Measurements from ENCODE around the gene KIF2A. TPM values are rescaled to one million over a fixed set of nuclear protein-coding genes. Genes with fewer than 3 reads are reported as not detected.

KIF2A gene
- 57.3 and 70.3 TPM in 2 replicates for polyA plus RNA-seq (2014; cell fraction: cytosol; rRNA removed)
- 38.8 and 78.1 TPM in 2 replicates for polyA plus RNA-seq (2014; cell fraction: nucleus; rRNA removed)

DNA sequence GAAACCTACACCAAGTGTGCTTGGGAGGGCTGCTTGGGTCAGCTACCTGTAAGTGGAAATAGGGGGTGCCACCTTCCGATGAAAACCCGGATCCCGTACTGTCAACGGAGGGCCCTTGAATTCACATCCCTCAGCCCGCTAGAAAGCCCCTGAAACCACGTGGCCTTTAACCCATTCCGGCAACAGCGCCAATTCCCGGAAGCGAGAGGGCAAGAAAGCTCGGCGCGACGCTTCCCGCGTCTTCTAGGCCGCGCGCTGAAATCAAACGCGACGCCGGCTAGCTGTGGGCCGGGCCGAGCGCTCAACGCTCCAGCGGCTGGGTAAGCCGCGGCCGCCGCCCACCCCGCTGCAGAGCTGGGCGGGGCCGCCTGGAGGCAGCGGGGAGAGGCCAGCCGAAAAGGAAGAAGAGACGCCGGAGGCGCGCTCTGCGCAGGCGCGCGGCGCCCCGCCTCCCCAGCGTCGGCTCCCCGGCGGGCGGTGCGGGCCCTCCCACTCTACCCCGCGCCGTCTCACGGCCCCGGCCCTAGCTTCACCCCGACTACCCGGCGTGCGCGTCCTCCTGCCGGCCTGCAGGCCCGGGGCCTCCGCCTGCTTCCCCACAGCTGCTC is at the start of gene KIF2A:
TSS of gene KIF2A (plus strand) at position 492 of the 608 bp plus-strand sequence. CDS start 267 bp downstream, outside the sequence.
- peak; percentile 95 for DNase-seq (ENCODE audit: low spot score)

DNA sequence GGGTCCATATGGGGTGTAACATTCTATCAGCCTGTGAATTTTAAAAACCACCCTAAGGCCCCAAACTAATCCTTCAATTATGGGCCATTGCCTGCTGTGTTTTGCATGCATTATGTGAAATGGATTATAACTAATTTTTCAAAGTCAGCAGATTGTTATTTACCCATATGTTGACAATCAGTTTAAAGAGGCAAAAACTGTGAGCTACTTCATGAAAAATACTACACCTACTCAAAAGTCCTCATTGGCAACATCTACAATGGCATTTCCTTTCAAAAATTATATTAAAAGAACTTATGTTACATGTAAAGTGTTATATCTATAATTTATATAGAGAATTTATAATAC is 49.0 kb upstream of the KIF2A start:
- no peak for DNase-seq (ENCODE audit: low spot score)

DNA sequence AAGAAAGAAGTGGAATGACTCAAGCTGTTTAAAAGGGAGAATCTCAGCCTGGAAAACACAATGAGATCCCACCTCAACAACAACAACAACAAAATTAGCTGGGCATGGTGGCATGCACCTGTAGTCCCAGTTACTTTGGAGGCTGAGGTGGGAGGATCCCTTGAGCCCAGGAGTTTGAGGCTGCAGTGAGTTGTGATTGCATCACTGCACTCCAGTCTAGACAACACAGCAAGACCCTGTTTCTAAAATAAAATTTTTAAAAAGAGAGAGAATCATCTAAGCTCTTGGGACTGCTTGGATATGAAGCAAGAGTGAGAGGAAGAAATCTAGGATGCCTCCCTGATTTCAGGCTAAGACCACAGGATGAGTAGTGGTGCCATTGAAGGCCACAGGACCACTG is 47.4 kb upstream of the KIF2A start:
- no peak for DNase-seq (ENCODE audit: low spot score)

DNA sequence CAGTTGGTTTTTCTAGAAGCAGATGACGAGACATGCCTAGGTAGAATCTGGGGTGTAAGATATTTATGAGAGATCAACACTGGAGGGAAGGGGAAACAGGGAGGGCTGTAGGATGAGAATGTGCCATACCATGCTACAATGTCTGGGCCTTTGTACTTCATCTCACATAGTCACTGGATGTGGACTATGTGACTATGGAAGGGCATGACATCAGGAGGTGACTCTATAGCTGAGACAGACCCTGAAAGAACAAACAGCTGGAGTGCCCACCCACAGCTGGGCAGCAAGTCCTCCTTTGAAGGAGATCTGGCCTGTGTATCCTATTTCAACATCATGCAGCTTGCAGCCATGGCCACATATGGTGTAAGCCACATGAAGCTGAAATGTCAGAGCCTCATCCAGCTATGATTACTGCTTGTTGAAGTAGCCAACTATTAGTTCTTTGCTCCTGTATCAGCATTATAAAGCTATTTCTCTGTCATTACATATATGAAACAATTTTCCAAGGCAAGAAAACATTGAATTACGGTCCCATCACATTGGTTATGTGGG is 46.2 kb upstream of the KIF2A start:
- no peak for DNase-seq (ENCODE audit: low spot score)

DNA sequence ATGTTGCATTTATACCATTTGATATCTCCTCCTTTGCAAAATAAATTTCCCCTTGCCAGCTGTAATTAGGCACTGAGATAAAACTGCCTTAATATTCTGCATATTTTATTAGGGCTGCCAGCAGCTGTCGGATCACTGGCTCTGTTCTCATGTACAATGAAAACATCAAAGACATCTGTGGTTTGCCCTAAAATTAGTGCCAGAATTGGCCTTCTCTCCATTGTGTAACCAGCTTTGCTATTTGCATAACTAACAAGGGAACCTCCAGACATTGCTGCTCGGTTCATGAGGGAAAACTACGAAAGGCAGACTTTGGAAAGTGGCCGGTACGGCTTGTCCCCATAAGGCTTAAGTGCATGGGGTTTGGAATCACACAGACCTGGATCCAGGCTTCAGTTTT is 45.5 kb upstream of the KIF2A start:
- no peak for DNase-seq (ENCODE audit: low spot score)

DNA sequence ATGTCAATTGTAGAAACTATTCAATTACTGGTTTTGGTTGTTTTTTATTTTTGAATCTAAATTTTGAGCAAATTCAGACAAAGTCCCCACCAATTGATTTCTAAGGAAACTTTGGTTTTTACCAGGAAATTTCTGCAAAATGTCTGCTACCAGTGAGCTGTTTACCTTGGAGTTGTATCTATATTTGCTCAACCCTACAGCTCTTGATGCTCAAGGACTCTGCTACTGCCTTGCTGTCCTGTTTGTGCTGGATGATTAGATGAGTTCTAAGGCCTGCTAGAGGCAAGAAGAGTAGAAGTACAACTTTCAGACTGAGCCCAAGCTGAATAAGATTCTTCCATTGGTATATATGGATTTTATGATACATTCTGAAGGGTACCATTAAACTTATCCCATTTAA is 42.6 kb upstream of the KIF2A start:
- no peak for DNase-seq (ENCODE audit: low spot score)

DNA sequence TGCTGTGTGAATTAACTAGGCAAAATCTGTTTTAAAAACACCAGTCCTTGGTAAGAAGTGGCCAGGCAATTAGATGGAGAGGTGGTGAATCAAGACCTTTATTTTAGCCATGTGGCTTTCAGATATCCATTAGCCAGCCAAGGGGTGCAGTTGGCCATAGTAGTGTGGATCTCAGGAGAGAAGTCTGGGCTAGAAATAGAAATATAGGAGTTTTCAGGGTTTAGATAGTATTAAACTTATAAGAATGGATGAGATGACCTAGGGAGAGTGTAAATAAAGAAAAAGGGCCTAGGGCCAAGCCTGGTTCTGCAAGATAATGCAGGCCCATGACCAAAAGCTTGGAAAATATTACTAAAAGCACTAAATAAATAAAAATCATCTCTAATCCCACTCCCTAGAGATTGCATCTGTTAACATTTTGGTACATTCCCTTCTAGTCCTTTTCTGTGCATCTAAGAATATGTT is 40.3 kb upstream of the KIF2A start:
- DNase-seq (ENCODE audit: low spot score) = no peak

DNA sequence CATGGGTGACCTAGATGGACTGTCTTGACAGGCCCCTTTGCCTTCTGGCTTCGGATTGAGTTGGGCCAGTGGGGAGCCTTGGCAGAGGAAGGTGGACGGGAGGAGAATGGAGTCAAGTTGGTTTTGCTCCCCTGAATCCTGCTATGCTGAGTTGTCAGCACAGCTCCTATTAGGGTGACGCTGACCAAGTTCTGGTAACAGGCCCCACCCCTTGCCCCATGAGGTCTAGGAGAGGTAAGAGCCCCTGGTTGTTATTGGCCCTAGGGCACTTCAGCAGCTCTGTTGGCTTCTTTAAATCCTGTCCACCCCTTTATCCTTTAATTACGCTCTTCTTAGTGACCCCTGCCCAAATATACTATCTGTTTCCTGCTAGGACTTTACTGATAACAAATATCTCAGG is 39.4 kb upstream of the KIF2A start:
- no peak for DNase-seq (ENCODE audit: low spot score)

DNA sequence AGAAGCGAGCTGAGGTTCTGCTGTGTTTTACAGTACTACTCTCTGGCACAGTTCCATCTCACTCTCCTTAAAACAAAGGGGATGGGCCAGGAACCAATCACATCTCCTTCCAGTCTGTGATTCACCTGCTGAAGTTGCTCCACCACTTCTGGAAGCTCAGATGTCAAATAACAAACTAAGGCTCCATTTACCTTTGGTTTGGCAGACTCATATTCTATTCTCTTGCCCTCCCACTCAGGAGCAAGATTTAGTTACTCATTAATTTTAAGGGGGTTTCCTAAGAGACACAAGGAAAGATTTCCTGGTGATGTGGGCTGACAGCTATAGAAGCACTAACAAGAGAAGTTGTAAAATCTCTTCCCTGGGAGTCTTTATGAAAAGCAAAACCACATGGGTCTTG is 37.8 kb upstream of the KIF2A start:
- no peak for DNase-seq (ENCODE audit: low spot score)

DNA sequence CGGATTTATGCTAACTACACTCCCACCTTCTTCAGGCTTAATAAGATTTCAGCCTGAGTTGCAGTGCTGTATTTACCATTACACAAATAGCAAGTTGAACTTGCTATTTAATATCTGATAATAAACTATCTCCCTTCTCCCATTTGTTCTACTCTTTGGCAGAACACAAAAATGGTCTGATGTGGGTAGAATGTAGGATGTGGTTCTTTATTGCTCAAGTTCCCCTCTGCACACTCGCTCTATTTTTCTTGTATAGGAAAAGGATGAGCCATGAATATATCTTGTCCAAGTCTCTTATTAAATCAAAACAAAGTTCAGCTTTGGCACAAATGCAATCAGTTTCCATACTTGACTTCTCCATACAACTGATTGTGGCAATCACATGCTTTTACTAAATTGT is 37.2 kb upstream of the KIF2A start:
- no peak for DNase-seq (ENCODE audit: low spot score)

DNA sequence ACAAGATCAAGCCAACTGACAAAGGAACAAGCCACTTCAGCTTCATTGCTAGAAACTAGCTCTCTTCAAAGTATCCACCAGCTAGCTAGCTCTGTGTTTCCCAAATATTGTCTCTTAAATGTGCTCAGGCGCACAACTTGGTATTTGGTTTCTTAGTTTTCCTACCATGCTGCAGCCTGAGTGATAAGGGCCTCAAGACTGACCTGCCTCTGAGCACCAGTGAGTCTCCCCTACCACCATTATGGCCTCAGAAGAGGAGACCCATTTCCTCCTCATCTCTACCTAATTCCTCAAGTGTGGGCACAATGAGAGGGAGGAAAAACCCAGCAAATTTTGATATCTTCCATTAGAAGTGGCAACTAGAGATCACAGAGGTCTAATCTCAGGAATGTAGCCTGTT is 34.6 kb upstream of the KIF2A start:
- no peak for DNase-seq (ENCODE audit: low spot score)

DNA sequence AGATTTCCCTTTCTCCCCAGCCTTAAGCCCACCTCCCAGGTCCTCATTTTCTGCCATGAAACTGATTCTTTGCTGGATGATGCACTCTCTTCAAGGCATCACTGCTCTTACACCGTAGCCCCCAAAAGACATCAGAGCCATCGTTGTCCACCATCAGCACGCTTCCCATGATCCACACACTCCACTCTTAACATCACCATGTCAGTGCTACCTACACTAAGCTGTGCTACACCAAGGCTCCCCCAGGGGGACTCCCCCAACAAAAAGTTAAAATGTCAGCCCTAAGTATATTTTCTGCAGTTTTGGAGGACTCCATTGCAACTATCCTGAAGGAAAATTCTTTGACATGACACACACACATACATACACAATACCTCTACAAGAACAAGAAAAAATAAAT is 34.1 kb upstream of the KIF2A start:
- DNase-seq (ENCODE audit: low spot score) = no peak

DNA sequence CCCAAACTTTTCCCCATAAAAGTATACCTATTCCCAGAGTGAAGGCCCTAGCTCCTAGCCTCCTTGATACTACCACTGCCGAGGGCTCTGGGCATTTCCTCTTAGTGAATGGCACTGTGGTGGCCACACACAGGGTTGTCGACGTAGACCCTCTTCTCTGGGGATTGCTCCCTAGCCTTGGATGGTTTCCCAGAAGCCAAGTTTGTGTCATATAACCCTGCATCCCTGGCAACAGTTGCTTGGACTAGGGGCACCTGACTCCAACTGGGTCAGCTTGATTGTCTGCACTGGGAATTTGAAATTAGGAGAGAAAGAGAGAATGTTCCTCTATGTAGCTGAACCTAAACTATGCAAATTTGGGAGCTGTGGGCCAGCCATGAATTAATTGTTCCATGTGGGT is 32.3 kb upstream of the KIF2A start:
- DNase-seq (ENCODE audit: low spot score) = no peak

DNA sequence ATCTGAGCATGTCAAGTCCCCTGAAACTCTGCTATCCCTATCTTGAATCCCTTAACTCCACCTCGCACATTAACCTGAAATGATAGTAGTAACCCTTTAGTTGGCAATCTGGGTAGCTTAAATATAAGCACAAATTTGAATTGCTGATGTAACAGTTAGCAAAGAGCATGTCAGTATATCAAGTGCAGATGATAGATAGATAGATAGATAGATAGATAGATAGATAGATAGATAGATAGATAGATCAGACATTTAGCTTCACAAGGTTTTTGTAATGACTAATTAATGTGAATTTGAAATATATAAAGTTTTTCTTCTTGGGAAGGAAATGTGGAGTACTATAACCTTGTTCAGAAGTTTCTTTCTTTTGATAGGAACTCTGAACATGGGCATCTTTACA is 30.4 kb upstream of the KIF2A start:
- DNase-seq (ENCODE audit: low spot score) = no peak

DNA sequence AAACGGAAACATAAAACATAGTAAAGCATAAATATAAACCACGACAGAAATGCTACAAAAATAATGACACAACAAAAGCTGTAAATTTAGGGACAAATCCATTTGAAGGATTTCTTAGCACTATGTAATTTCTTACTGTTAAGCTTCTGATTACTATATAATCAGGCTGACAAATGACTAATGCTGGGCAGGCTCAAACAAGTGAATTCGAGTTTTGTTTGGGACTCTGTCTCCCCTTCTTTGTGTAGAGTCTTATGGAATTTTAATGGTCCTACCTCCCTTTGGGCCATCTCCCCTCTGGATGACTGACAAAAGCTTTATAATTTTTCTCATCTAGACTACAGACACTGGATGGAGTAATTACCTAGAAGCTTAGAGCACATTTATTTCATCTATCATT is 24.6 kb upstream of the KIF2A start:
- DNase-seq (ENCODE audit: low spot score) = no peak

DNA sequence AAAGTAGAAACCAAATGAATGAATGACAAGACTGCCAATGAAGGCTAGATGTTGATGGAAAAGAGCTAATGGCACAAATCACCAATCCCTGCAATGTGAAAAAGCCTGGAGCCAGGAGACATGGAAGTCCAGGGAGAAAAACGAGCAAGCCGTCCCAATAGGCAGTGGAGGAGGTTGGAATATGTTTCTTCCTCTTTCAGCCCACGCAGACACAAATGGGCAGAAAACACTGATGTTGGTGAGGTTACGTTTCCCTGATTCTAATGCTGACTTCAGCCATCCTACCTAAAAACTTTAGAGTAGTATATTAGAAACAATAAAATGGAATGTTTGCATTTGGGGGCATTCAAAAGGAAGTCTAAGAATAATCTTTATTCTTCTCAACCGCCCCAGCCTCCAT is 23.9 kb upstream of the KIF2A start:
- DNase-seq (ENCODE audit: low spot score) = no peak

DNA sequence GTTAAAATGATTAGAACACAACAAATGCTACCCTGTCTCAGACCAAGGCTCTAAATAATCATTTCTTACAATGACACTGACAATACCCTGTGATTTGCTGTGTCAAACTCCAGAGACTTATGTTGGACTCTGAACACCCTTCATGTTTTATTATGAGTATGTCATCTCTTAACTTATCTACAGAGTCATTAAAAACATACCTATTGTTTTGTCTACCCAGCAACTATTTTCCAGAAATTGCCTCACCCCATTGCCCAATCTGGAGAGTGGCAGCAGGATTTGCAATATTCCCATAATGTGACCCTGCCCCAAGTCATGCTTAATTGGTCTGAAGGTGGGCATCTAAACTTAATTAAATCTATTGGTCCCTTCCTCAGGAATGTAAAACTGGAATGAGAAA is 23.0 kb upstream of the KIF2A start:
- no peak for DNase-seq (ENCODE audit: low spot score)

DNA sequence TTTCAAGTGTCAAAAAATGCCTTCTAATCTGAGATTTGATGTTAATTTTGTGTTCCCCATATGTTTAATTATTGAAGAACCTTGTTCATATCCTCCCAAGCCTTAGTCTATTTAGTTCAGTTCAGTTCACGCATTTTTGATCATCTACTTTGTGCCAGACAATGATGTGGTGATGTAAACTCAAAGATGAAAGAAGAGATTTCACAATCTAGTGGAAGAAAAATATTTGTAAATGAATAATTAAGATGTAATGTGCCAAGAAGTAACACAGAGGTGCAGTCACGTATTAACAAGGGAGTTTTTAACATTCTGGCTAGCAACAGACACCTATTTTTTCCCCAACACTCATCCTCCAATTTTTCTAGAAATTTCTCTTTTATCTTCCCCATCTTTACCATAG is 22.1 kb upstream of the KIF2A start:
- DNase-seq (ENCODE audit: low spot score) = no peak

DNA sequence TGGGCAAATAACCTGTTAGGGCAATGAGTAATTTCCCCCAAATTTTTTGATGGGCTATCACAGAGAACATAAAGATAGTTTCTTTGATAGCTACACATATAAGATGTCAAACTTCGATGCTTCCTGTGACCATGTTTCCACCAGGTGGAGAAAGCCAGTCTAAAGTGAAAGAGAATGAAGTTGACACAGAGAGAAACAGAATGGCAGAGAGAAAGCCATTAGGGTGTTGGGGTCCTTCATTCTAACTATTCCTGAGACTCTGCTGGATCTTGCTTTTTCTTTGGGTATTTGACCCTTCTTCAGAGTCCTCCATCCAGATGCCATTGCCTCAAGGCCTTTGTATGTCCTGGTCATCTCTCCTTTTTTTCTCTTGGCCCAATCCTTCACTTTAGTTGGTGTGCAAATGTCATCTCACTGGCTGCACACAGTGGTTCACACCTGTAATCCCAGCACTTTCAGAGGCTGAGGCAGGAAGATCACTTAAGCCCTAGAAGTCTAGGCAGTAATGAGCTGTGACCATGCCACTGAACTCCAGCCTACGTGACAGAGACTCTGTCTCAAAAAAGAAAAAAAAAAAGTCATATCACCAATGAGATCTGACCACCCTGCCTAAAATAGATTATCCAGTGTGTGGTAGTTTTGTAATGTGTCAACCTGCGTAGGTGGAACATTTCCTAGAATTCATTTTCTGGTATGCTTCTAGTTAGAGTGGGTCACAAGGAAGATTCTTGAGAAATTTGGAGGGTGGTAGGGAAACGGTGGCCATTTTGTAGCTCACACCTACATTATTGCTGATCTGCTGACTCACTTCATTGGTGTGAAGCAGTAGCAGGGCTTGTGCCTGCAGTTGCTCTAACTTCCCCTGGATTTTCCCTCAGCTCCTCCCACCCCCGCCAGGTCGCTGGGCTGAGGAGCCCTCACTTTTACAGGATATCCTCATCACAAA is 20.8 kb upstream of the KIF2A start:
- no peak for DNase-seq (ENCODE audit: low spot score)

DNA sequence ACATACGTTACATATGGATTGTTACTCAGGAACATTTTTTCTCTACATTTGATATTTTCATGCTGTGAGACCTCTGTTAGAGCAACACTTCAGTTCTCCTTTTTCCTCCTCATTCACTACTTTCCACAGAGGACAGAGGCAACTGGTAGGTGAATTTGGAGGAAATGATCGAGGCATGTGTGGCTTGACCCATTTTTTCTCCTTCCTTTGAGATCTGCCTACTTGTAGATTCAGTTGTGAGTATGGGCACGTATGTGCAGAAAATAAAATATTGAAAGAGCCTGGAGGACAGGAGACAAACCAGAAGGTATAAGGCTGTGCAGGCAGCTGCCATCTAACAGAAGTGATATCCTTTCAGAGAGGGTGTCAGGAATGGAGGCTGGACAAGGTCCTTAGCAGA is 19.2 kb upstream of the KIF2A start:
- no peak for DNase-seq (ENCODE audit: low spot score)

DNA sequence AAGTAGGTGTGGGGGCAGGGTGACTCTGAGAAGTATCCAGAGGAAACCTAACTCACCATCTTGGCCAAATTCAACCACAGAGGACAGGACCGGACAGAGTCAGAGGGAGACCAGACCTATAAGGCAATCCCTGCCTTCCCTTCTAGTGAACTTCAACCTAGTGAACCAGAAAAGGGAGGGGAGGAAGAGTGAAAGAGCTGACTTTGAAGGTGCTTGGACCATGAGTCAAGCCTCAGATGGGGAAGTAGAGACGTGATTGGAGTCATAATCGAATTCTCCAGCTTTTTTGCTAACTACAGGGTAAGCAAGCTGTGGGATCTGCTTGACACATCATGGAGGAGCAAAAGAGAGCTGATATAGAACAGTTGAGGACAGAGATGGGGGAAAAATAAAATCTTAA is 18.8 kb upstream of the KIF2A start:
- DNase-seq (ENCODE audit: low spot score) = no peak

DNA sequence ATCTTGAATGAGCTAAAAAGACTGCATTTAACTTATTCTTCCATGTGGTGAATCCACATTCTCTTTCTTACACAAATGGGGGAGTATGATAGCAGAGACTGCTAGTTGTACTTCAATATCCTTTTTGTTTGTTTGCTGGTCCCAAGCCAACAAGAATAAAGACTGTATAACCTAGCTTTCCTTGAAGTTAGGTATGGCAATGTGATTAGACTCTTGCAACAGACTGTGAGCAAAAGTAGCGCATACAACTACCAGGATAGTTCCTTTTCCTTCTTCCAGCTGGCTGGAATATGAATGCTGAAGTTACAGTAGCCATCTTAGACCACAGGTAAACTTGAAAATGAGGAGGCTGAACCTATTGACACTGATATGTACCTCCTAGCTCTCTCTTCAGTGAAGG is 17.9 kb upstream of the KIF2A start:
- no peak for DNase-seq (ENCODE audit: low spot score)

DNA sequence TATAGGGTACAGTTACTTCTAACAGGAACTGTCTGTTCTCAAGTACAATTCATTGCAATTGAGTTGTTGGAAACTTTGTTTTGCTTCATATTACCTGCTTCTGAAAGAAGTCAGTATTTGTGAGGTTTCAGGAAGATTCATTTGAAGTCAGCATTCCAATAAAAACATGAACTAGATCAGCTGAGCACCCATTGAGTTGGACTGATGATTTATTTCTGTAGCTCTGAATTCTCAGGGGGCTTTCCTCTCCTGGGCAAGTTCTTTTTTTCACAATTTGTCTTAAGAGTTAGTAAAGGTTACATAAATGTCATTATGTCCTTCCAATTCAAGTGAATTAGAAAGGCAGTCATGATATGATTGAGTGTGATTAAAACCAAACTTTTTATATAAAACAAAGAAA is 16.2 kb upstream of the KIF2A start:
- no peak for DNase-seq (ENCODE audit: low spot score)

All from SK-N-DZ (cell line).